PC-9 (cell line): Measurements from ENCODE around the gene APC.

Experiments
- EZH2 ChIP-seq: fragments of 200-600 bp; sonication (generic); IDR thresholded peaks from 2 replicates; pipeline ENCODE4 v1.8.0; 2017; ENCODE audit warnings: antibody characterized with exemption, low read depth
- TF ChIP-seq, protein P1 (sequence below): fragments of 200-600 bp; sonication (generic); conservative IDR thresholded peaks from 2 replicates; pipeline ENCODE4 v1.6.1; 2017; ENCODE audit warnings: mixed run types, antibody characterized with exemption, mild to moderate bottlenecking, moderate library complexity

- TF ChIP-seq, protein P1, sequence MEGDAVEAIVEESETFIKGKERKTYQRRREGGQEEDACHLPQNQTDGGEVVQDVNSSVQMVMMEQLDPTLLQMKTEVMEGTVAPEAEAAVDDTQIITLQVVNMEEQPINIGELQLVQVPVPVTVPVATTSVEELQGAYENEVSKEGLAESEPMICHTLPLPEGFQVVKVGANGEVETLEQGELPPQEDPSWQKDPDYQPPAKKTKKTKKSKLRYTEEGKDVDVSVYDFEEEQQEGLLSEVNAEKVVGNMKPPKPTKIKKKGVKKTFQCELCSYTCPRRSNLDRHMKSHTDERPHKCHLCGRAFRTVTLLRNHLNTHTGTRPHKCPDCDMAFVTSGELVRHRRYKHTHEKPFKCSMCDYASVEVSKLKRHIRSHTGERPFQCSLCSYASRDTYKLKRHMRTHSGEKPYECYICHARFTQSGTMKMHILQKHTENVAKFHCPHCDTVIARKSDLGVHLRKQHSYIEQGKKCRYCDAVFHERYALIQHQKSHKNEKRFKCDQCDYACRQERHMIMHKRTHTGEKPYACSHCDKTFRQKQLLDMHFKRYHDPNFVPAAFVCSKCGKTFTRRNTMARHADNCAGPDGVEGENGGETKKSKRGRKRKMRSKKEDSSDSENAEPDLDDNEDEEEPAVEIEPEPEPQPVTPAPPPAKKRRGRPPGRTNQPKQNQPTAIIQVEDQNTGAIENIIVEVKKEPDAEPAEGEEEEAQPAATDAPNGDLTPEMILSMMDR, result no peak
- TF ChIP-seq EZH2, result no peak
These were observed 20.1 kb upstream of the APC start for GRCh38 chr5:112717506-112718082.
